Measurements from ENCODE around the gene KIF26A.

DNA sequence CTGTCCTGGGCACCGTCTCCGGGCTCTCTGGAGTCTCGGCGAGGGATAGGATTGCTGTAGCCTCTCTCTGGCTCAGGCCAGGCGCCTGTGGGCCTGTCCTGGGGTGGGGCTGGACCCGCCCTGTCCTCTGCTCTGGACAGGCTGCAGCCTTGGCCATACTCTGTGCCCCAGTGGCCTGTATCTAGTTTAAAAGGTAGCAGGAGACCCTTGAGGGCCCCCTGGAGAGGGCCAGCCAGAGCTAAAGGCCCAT, 1.8 kb downstream of the KIF26A start:
- TF ChIP-seq, protein P1, sequence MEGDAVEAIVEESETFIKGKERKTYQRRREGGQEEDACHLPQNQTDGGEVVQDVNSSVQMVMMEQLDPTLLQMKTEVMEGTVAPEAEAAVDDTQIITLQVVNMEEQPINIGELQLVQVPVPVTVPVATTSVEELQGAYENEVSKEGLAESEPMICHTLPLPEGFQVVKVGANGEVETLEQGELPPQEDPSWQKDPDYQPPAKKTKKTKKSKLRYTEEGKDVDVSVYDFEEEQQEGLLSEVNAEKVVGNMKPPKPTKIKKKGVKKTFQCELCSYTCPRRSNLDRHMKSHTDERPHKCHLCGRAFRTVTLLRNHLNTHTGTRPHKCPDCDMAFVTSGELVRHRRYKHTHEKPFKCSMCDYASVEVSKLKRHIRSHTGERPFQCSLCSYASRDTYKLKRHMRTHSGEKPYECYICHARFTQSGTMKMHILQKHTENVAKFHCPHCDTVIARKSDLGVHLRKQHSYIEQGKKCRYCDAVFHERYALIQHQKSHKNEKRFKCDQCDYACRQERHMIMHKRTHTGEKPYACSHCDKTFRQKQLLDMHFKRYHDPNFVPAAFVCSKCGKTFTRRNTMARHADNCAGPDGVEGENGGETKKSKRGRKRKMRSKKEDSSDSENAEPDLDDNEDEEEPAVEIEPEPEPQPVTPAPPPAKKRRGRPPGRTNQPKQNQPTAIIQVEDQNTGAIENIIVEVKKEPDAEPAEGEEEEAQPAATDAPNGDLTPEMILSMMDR (IDR thresholded peaks at IDR 0.05 in 4 of 5, conservative IDR thresholded peaks at IDR 0.05 in 1 of 5): no peak
- TF ChIP-seq POLR2A (IDR thresholded peaks at IDR 0.05): no peak
